BLaER1 (cell line): ENCODE data around the gene PRRC2C.

ENCODE experiments used
- H3K27ac ChIP-seq: shearing (Covaris generic); formaldehyde crosslinking; 2 replicates; pipeline ENCODE4 v1.8.1; 2022
- H3K27me3 ChIP-seq: shearing (Covaris generic); formaldehyde crosslinking; 2 replicates; pipeline ENCODE4 v1.8.1; 2022
- H3K36me3 ChIP-seq: shearing (Covaris generic); formaldehyde crosslinking; 2 replicates; pipeline ENCODE4 v1.8.1; 2022
- H3K4me1 ChIP-seq: shearing (Covaris generic); formaldehyde crosslinking; 2 replicates; pipeline ENCODE4 v1.8.1; 2022
- H3K4me2 ChIP-seq: shearing (Covaris generic); formaldehyde crosslinking; 2 replicates; pipeline ENCODE4 v1.8.1; 2022
- H3K4me3 ChIP-seq: shearing (Covaris generic); formaldehyde crosslinking; 2 replicates; pipeline ENCODE4 v1.8.1; 2022
- H3K9ac ChIP-seq: shearing (Covaris generic); formaldehyde crosslinking; 2 replicates; pipeline ENCODE4 v1.8.1; 2022
- H3K9me3 ChIP-seq: shearing (Covaris generic); formaldehyde crosslinking; 2 replicates; pipeline ENCODE4 v1.8.1; 2022
- H4K20me1 ChIP-seq: shearing (Covaris generic); formaldehyde crosslinking; 2 replicates; pipeline ENCODE4 v1.8.1; 2022
- Cebpa-rat ChIP-seq: shearing (Covaris generic); IDR thresholded peaks from 2 replicates; pipeline ENCODE4 v1.8.1; 2022

The PRRC2C gene

GRCh38 chr1:171495444-171495843 lies 10.1 kb downstream of the PRRC2C start:
- TF ChIP-seq Cebpa-rat: no peak
- no peak overlapping the region for H3K4me3 ChIP-seq
- no peak overlapping the region for H3K9ac ChIP-seq
- peaks cover 4% of the 10 kb centered on the region for H3K9me3 ChIP-seq
- H4K20me1 ChIP-seq: peaks cover 100% of the 10 kb centered on the region
- H3K4me1 ChIP-seq: 0 out of 2 replicates have a peak, but pooled peaks cover 3% of the 10 kb centered on the region
- H3K36me3 ChIP-seq: peaks cover 71% of the 10 kb centered on the region
- no peak overlapping the region for H3K27ac ChIP-seq
- H3K27me3 ChIP-seq: no peaks in the 10 kb centered on the region
- H3K4me2 ChIP-seq: no peak overlapping the region

GRCh38 chr1:171500304-171500703 lies 15.0 kb downstream of the PRRC2C start:
- no peak overlapping the region for H3K9ac ChIP-seq
- H3K27ac ChIP-seq: no peak overlapping the region
- H4K20me1 ChIP-seq: peaks cover 100% of the 10 kb centered on the region
- no peak for TF ChIP-seq Cebpa-rat
- peaks cover under 1% of the 10 kb centered on the region; the same call in 1 of the 2 replicates for H3K4me1 ChIP-seq
- peaks cover 19% of the 10 kb centered on the region for H3K9me3 ChIP-seq
- no peak overlapping the region for H3K4me2 ChIP-seq
- no peaks in the 10 kb centered on the region for H3K27me3 ChIP-seq
- H3K4me3 ChIP-seq: no peak overlapping the region
- peaks cover 78% of the 10 kb centered on the region for H3K36me3 ChIP-seq

GRCh38 chr1:171500803-171501202 lies 15.5 kb downstream of the PRRC2C start:
- H3K36me3 ChIP-seq: peaks cover 76% of the 10 kb centered on the region
- peaks cover 6% of the 10 kb centered on the region for H3K4me1 ChIP-seq

GRCh38 chr1:171501305-171502024 lies 16.1 kb downstream of the PRRC2C start:
- TF ChIP-seq Cebpa-rat: no peak
- Histone ChIP-seq H3K4me2 (no peak overlapping the region), H3K27me3 (no peaks in the 10 kb centered on the region), H3K36me3 (peaks cover 69% of the 10 kb centered on the region), H3K4me3 (no peak overlapping the region), H4K20me1 (peaks cover 100% of the 10 kb centered on the region), H3K9ac (no peak overlapping the region), H3K4me1 (peaks cover 12% of the 10 kb centered on the region), H3K9me3 (peaks cover 19% of the 10 kb centered on the region), H3K27ac (no peak overlapping the region)

More at GRCh38 chr1:171500803-171501202, 15.5 kb downstream of the PRRC2C start:
- Histone ChIP-seq H3K4me2 (no peak overlapping the region), H4K20me1 (peaks cover 100% of the 10 kb centered on the region), H3K27me3 (no peaks in the 10 kb centered on the region), H3K9me3 (peaks cover 19% of the 10 kb centered on the region), H3K27ac (no peak overlapping the region), H3K9ac (no peak overlapping the region), H3K4me3 (no peak overlapping the region)
- TF ChIP-seq Cebpa-rat: no peak

GRCh38 chr1:171506525-171507304 lies 21.4 kb downstream of the PRRC2C start:
- Histone ChIP-seq H4K20me1 (peaks cover 100% of the 10 kb centered on the region), H3K4me1 (peaks cover 24% of the 10 kb centered on the region), H3K9me3 (peaks cover 14% of the 10 kb centered on the region; the same call in 1 of the 2 replicates), H3K27ac (no peak overlapping the region), H3K27me3 (no peaks in the 10 kb centered on the region), H3K36me3 (peaks cover 29% of the 10 kb centered on the region), H3K4me3 (no peak overlapping the region), H3K9ac (no peak overlapping the region), H3K4me2 (peak overlapping the region; percentile 27)
- TF ChIP-seq Cebpa-rat: no peak

GRCh38 chr1:171507435-171507834 lies 22.1 kb downstream of the PRRC2C start:
- Histone ChIP-seq H3K36me3 (peaks cover 29% of the 10 kb centered on the region), H3K4me1 (peaks cover 24% of the 10 kb centered on the region), H3K27me3 (no peaks in the 10 kb centered on the region), H3K9me3 (peaks cover 9% of the 10 kb centered on the region; the same call in 1 of the 2 replicates), H3K4me2 (peak overlapping the region; percentile 27; the same call in 1 of the 2 replicates), H3K9ac (no peak overlapping the region), H3K27ac (no peak overlapping the region), H3K4me3 (no peak overlapping the region), H4K20me1 (peaks cover 100% of the 10 kb centered on the region)
- TF ChIP-seq Cebpa-rat: no peak

GRCh38 chr1:171509191-171509590 lies 23.9 kb downstream of the PRRC2C start:
- no peak for TF ChIP-seq Cebpa-rat
- no peak overlapping the region for H3K4me2 ChIP-seq
- H3K4me1 ChIP-seq: peaks cover 24% of the 10 kb centered on the region
- peaks cover 31% of the 10 kb centered on the region for H3K36me3 ChIP-seq
- no peak overlapping the region for H3K4me3 ChIP-seq
- H3K9ac ChIP-seq: no peak overlapping the region
- no peak overlapping the region for H3K27ac ChIP-seq
- H4K20me1 ChIP-seq: peaks cover 100% of the 10 kb centered on the region
- H3K27me3 ChIP-seq: no peaks in the 10 kb centered on the region
- H3K9me3 ChIP-seq: no peaks in the 10 kb centered on the region

GRCh38 chr1:171513743-171514142 lies 28.4 kb downstream of the PRRC2C start:
- Histone ChIP-seq H3K27me3 (no peaks in the 10 kb centered on the region), H3K36me3 (peaks cover 67% of the 10 kb centered on the region), H3K4me1 (no peaks in the 10 kb centered on the region), H3K9me3 (no peaks in the 10 kb centered on the region), H3K4me2 (no peak overlapping the region), H3K27ac (no peak overlapping the region), H3K9ac (no peak overlapping the region), H3K4me3 (no peak overlapping the region), H4K20me1 (peaks cover 99% of the 10 kb centered on the region)
- TF ChIP-seq Cebpa-rat: no peak

GRCh38 chr1:171515299-171515698 lies 30.0 kb downstream of the PRRC2C start:
- H3K36me3 ChIP-seq: peaks cover 82% of the 10 kb centered on the region
- H3K4me2 ChIP-seq: no peak overlapping the region
- no peak overlapping the region for H3K27ac ChIP-seq
- H3K9ac ChIP-seq: no peak overlapping the region
- peaks cover 95% of the 10 kb centered on the region for H4K20me1 ChIP-seq
- no peak for TF ChIP-seq Cebpa-rat
- no peak overlapping the region for H3K4me3 ChIP-seq
- H3K4me1 ChIP-seq: no peaks in the 10 kb centered on the region
- H3K9me3 ChIP-seq: no peaks in the 10 kb centered on the region
- no peaks in the 10 kb centered on the region for H3K27me3 ChIP-seq

GRCh38 chr1:171515741-171516140 lies 30.4 kb downstream of the PRRC2C start:
- TF ChIP-seq Cebpa-rat: no peak
- Histone ChIP-seq H3K9me3 (no peaks in the 10 kb centered on the region), H3K4me2 (no peak overlapping the region), H3K27me3 (no peaks in the 10 kb centered on the region), H3K9ac (no peak overlapping the region), H3K4me1 (no peaks in the 10 kb centered on the region), H3K4me3 (no peak overlapping the region), H3K36me3 (peaks cover 87% of the 10 kb centered on the region), H3K27ac (no peak overlapping the region), H4K20me1 (peaks cover 95% of the 10 kb centered on the region)
